WTC11 (cell line): ENCODE data around the gene SLC5A10.

Experiments used
- CREB1 ChIP-seq: sonication (generic); formaldehyde crosslinking; IDR thresholded peaks from 2 replicates; pipeline ENCODE4 v1.8.0; 2023; ENCODE audit warnings: mild to moderate bottlenecking, missing genetic modification reagents
- ETV6 ChIP-seq: sonication (generic); formaldehyde crosslinking; IDR thresholded peaks from 2 replicates; pipeline ENCODE4 v1.8.1; 2022; ENCODE audit warnings: mild to moderate bottlenecking, missing genetic modification reagents
- GABPB1 ChIP-seq: sonication (generic); formaldehyde crosslinking; IDR thresholded peaks from 2 replicates; pipeline ENCODE4 v1.8.1; 2023; ENCODE audit warnings: mild to moderate bottlenecking, missing genetic modification reagents
- SMAD3 ChIP-seq: sonication (generic); formaldehyde crosslinking; IDR thresholded peaks from 2 replicates; pipeline ENCODE4 v1.8.0; 2022; ENCODE audit warnings: missing genetic modification reagents, mild to moderate bottlenecking, borderline replicate concordance
- SP1 ChIP-seq: sonication (generic); formaldehyde crosslinking; conservative IDR thresholded peaks from 2 replicates; pipeline ENCODE4 v1.8.1; 2022; ENCODE audit warnings: missing genetic modification reagents
- TF ChIP-seq, protein P1 (sequence below): sonication (generic); formaldehyde crosslinking; IDR thresholded peaks from 2 replicates; pipeline ENCODE4 v1.8.0; 2022; ENCODE audit warnings: mild to moderate bottlenecking, missing genetic modification reagents
- TF ChIP-seq, protein P2 (sequence below): sonication (generic); formaldehyde crosslinking; IDR thresholded peaks from 2 replicates; pipeline ENCODE4 v1.8.1; 2023; ENCODE audit warnings: mild to moderate bottlenecking, missing genetic modification reagents, borderline replicate concordance
- TF ChIP-seq, protein P3 (sequence below): sonication (generic); formaldehyde crosslinking; IDR thresholded peaks from 2 replicates; pipeline ENCODE4 v1.8.0; 2022; ENCODE audit warnings: mild to moderate bottlenecking, missing genetic modification reagents
- TF ChIP-seq, protein P4 (sequence below): fragments of 200-600 bp; IDR thresholded peaks from 2 replicates; pipeline ENCODE4 v1.8.0; 2022; ENCODE audit warnings: antibody characterized with exemption
- TF ChIP-seq, protein P5 (sequence below): sonication (generic); formaldehyde crosslinking; conservative IDR thresholded peaks from 2 replicates; pipeline ENCODE4 v1.8.1; 2022; ENCODE audit warnings: mild to moderate bottlenecking, missing genetic modification reagents
- TF ChIP-seq, protein P6 (sequence below): sonication (generic); formaldehyde crosslinking; IDR thresholded peaks from 2 replicates; pipeline ENCODE4 v1.8.0; 2022; ENCODE audit warnings: mild to moderate bottlenecking, missing genetic modification reagents
- TF ChIP-seq, protein P7 (sequence below): sonication (generic); formaldehyde crosslinking; IDR thresholded peaks from 2 replicates; pipeline ENCODE4 v1.8.1; 2022; ENCODE audit warnings: low read depth, missing genetic modification reagents, borderline replicate concordance

DNA sequence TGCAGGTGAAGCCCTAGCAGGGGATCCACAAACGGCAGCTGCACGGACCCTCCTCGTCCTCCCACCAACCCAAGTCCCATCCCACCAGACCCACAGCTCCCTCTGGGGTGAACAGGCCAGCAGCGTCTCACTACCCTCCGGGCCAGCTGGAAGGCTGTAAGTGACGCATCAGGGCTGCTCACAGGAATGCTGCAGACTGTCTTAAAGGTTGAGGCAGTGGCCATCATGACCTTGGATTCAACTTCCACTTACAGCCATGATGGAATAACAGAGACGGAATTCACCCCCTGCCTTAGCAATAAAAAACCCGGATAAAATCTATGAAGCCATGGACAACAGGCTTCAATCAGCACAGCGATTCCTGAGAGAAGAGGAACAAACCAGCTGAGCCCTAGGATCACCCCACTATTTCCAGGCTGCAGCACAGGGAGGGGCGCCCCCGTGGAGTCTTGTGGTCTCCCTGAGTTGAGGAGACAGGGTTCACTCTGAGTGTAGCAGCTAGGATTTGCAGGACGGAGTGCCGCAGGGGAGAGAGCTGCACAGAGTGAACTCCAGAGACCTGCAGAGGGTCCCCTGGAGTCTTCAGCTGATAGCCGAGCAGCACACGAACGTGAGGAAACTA, 42.1 kb downstream of the SLC5A10 start:
- no peak for TF ChIP-seq ETV6 (CRISPR knock-in tag)
- TF ChIP-seq, protein P1, sequence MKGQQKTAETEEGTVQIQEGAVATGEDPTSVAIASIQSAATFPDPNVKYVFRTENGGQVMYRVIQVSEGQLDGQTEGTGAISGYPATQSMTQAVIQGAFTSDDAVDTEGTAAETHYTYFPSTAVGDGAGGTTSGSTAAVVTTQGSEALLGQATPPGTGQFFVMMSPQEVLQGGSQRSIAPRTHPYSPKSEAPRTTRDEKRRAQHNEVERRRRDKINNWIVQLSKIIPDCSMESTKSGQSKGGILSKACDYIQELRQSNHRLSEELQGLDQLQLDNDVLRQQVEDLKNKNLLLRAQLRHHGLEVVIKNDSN = no peak
- TF ChIP-seq, protein P2, sequence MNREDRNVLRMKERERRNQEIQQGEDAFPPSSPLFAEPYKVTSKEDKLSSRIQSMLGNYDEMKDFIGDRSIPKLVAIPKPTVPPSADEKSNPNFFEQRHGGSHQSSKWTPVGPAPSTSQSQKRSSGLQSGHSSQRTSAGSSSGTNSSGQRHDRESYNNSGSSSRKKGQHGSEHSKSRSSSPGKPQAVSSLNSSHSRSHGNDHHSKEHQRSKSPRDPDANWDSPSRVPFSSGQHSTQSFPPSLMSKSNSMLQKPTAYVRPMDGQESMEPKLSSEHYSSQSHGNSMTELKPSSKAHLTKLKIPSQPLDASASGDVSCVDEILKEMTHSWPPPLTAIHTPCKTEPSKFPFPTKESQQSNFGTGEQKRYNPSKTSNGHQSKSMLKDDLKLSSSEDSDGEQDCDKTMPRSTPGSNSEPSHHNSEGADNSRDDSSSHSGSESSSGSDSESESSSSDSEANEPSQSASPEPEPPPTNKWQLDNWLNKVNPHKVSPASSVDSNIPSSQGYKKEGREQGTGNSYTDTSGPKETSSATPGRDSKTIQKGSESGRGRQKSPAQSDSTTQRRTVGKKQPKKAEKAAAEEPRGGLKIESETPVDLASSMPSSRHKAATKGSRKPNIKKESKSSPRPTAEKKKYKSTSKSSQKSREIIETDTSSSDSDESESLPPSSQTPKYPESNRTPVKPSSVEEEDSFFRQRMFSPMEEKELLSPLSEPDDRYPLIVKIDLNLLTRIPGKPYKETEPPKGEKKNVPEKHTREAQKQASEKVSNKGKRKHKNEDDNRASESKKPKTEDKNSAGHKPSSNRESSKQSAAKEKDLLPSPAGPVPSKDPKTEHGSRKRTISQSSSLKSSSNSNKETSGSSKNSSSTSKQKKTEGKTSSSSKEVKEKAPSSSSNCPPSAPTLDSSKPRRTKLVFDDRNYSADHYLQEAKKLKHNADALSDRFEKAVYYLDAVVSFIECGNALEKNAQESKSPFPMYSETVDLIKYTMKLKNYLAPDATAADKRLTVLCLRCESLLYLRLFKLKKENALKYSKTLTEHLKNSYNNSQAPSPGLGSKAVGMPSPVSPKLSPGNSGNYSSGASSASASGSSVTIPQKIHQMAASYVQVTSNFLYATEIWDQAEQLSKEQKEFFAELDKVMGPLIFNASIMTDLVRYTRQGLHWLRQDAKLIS (CRISPR knock-in tag) = no peak
- TF ChIP-seq, protein P3, sequence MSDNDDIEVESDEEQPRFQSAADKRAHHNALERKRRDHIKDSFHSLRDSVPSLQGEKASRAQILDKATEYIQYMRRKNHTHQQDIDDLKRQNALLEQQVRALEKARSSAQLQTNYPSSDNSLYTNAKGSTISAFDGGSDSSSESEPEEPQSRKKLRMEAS (CRISPR knock-in tag) = no peak
- TF ChIP-seq, protein P4, sequence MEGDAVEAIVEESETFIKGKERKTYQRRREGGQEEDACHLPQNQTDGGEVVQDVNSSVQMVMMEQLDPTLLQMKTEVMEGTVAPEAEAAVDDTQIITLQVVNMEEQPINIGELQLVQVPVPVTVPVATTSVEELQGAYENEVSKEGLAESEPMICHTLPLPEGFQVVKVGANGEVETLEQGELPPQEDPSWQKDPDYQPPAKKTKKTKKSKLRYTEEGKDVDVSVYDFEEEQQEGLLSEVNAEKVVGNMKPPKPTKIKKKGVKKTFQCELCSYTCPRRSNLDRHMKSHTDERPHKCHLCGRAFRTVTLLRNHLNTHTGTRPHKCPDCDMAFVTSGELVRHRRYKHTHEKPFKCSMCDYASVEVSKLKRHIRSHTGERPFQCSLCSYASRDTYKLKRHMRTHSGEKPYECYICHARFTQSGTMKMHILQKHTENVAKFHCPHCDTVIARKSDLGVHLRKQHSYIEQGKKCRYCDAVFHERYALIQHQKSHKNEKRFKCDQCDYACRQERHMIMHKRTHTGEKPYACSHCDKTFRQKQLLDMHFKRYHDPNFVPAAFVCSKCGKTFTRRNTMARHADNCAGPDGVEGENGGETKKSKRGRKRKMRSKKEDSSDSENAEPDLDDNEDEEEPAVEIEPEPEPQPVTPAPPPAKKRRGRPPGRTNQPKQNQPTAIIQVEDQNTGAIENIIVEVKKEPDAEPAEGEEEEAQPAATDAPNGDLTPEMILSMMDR = no peak
- TF ChIP-seq, protein P5, sequence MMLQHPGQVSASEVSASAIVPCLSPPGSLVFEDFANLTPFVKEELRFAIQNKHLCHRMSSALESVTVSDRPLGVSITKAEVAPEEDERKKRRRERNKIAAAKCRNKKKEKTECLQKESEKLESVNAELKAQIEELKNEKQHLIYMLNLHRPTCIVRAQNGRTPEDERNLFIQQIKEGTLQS (CRISPR knock-in tag) = no peak
- TF ChIP-seq, protein P6, sequence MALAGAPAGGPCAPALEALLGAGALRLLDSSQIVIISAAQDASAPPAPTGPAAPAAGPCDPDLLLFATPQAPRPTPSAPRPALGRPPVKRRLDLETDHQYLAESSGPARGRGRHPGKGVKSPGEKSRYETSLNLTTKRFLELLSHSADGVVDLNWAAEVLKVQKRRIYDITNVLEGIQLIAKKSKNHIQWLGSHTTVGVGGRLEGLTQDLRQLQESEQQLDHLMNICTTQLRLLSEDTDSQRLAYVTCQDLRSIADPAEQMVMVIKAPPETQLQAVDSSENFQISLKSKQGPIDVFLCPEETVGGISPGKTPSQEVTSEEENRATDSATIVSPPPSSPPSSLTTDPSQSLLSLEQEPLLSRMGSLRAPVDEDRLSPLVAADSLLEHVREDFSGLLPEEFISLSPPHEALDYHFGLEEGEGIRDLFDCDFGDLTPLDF (CRISPR knock-in tag) = no peak
- TF ChIP-seq, protein P7, sequence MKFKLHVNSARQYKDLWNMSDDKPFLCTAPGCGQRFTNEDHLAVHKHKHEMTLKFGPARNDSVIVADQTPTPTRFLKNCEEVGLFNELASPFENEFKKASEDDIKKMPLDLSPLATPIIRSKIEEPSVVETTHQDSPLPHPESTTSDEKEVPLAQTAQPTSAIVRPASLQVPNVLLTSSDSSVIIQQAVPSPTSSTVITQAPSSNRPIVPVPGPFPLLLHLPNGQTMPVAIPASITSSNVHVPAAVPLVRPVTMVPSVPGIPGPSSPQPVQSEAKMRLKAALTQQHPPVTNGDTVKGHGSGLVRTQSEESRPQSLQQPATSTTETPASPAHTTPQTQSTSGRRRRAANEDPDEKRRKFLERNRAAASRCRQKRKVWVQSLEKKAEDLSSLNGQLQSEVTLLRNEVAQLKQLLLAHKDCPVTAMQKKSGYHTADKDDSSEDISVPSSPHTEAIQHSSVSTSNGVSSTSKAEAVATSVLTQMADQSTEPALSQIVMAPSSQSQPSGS (CRISPR knock-in tag) = no peak
- no peak for TF ChIP-seq GABPB1 (CRISPR knock-in tag)
- TF ChIP-seq SMAD3 (CRISPR knock-in tag) = no peak
- TF ChIP-seq SP1 = no peak
- TF ChIP-seq CREB1 (CRISPR knock-in tag) = no peak
